GM12892 (cell line): Measurements from ENCODE around the gene ARHGAP22.

Source experiments
- DNase-seq: peaks from one replicate; pipeline ENCODE4 v3.0.0; 2011; ENCODE audit not compliant: insufficient read length
- FAIRE-seq: peaks from 2 replicates; lab custom pipeline; 2011; peaks lifted over from hg19 to GRCh38; lab: Jason Lieb, UNC
- POLR2A ChIP-seq: IDR thresholded peaks from 2 replicates; pipeline ENCODE4 v1.6.1; 2011; ENCODE audit warnings: low read depth, low read length, control low read depth
- POLR2AphosphoS5 ChIP-seq: IDR thresholded peaks from 2 replicates; pipeline ENCODE4 v1.6.1; 2011; ENCODE audit warnings: low read depth, low read length, control low read depth
- TAF1 ChIP-seq: IDR thresholded peaks from 2 replicates; pipeline ENCODE4 v1.6.1; 2011; ENCODE audit warnings: low read depth, mild to moderate bottlenecking, control low read depth, low read length, borderline replicate concordance

Gene ARHGAP22

DNA sequence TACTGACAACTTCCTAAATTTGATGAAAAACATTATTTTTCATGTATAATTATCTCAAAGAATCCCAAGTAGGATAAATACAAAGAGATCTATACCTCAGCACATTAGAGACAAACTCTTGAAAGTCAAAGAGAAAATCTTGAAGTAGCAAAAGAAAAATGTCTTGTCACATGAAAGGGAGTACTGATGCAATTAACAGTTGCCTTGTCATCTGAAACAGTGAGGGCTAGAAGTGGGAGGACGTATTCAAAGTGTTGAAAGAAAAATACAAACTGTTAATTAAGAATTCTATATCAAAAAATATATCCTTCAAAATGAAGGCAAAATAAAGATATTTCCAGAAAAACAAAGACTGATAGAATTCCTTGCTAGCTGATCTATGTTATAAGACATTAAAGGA, 35.5 kb upstream of the ARHGAP22 start:
- FAIRE-seq, result no peak
- no peak for TF ChIP-seq POLR2A
- TF ChIP-seq POLR2AphosphoS5, result no peak
- no peak for TF ChIP-seq TAF1
- no peak for DNase-seq

DNA sequence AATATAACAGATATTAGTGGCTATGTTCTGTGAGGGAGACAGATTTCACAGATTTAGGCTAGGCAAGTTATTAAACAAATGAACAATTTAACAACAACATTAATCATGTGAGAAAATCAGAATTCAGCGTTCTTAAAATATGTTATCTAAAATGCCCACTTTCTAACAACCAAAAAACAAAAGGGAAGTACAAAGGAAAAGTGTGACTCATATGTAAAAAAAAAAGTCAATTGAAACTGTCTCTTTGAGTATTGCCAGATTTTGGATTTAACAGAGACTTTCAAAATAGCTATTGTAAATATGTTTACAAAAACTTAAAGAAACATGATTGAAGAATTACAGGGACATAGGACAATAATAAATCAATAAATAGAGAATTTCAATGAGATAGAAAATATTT, 34.8 kb upstream of the ARHGAP22 start:
- TF ChIP-seq POLR2AphosphoS5 (no peak), POLR2A (no peak), TAF1 (no peak)
- FAIRE-seq (no peak), DNase-seq (no peak)

DNA sequence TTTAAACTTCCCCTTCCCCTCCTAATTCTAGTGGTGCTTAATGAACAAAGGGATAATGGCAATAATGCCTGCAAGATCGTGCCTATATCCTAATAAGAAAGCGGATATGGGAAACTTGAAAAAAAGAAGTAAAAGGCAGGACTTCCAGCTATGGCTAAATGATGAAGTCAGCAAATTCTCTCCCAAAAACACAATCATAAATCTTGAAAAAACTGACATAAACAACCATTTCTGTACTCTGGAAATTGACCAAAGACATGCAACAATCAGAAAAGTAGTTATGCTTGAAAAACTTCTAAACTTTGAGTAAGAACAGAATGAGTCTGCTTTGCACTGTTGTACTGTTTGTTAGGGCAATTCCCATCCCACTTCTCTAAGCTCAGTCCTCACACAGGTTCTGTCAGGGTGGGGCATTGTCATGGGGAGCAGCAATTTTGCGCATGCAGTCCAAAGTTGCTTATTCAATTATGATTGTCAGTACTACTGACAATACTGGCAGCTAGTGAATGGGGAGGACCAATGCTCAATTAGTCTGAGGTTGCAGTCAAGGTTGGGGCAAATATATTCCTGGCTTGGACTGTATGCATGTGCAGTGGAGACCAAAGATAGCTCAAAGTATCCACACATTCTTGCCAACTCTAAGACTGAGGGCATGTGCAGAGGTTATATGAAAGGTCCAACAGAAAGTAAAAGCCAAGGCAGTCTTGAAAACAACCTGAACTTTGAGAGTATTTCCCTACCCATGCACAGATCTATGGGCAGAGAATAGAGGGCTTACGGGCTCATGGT, 34.1 kb upstream of the ARHGAP22 start:
- no peak for TF ChIP-seq POLR2A
- no peak for TF ChIP-seq TAF1
- TF ChIP-seq POLR2AphosphoS5, result no peak
- no peak for DNase-seq
- no peak for FAIRE-seq

DNA sequence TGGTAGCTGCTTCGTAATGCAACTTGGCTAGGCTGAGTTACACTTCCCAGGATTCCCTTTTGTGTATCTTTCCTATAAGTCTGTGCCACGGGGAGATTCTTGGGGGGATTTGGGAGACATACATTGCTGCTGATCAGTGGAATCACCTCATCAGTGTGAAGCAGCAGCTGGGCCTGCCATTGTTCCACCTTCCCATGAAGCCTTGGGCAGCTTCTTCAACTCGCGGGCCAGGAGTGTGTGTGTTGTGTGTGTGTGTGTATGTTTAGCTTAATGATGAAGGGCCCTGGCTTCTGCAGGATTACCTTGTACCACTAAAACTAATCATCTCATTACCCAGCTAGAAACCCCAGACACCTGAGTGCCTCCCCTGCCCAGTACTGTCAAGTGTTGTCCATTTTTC, 33.3 kb upstream of the ARHGAP22 start:
- TF ChIP-seq POLR2AphosphoS5 (no peak), POLR2A (no peak), TAF1 (no peak)
- FAIRE-seq, result no peak
- no peak for DNase-seq

DNA sequence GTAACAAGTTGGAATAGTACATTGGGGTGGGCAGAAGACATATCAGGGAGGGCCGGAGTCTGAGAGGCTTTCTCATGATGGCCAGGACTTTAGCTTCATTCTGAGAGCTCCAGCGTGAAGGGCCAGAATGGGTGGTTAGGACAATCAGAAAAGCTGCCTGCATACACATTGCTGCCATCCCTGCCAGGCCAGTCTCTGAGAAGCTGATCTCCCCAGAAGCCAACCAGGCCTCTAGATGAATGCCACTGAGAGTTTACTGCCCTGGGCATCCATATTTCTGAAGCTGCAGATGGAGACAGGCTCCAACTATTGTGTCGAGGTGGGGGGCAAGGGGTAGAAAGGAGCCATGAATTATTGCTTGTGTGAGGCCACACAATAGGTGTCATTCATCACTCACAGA, 32.0 kb upstream of the ARHGAP22 start:
- TF ChIP-seq TAF1 (no peak), POLR2AphosphoS5 (no peak), POLR2A (no peak)
- FAIRE-seq (no peak), DNase-seq (no peak)

DNA sequence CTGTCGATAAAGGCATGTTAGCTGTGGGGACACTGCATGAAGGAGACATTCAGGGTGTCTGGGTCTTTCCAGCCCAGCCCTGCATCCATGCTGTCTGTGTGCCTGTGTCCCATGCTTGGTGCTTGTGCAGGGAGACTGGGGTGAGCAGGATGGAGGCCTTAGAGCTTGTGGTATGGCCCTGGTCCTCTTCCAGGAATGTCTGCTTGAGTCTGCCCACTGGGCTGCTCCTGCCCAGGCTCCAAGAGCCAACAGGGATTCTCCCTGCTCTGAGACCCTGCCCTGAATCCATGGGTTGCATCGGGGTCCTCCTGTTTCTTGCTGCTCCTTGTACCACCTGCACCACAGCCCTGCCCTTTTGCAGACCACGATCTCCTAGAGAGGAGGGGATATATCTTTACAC, 31.4 kb upstream of the ARHGAP22 start:
- DNase-seq, result no peak

DNA sequence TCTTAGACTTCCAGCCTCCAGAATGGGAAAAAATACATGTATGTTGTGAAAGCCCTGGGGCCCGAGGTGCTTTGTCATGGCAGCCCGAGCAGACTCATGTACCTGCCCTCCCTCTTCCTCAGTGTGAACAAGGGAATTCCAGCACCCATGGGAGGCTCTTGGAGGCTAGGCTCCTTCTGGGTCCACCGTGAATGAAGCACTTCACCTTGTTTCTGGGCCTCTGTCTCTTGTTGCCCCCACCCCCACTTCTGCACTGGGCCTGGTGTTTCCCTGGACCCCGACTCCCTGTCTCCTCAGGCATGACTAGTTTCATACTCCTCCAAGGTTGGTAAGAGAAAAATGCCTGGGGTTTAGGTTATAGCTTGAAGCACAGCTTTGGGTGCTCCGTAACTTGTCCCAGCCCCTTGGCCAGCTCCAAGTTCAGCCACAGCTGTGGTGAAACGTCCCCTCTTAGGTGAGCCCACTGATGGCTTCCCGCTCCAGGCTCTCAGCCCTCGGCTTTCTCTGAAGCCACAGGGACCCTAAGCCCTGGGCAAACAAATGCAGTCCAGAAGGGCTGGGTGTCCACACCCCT, 30.2 kb upstream of the ARHGAP22 start:
- DNase-seq (no peak), FAIRE-seq (no peak)
- TF ChIP-seq POLR2AphosphoS5, result no peak
- no peak for TF ChIP-seq TAF1
- TF ChIP-seq POLR2A, result no peak

More for the DNA sequence above, 31.4 kb upstream of the ARHGAP22 start:
- no peak for FAIRE-seq
- TF ChIP-seq TAF1, result no peak
- TF ChIP-seq POLR2AphosphoS5, result no peak
- no peak for TF ChIP-seq POLR2A

DNA sequence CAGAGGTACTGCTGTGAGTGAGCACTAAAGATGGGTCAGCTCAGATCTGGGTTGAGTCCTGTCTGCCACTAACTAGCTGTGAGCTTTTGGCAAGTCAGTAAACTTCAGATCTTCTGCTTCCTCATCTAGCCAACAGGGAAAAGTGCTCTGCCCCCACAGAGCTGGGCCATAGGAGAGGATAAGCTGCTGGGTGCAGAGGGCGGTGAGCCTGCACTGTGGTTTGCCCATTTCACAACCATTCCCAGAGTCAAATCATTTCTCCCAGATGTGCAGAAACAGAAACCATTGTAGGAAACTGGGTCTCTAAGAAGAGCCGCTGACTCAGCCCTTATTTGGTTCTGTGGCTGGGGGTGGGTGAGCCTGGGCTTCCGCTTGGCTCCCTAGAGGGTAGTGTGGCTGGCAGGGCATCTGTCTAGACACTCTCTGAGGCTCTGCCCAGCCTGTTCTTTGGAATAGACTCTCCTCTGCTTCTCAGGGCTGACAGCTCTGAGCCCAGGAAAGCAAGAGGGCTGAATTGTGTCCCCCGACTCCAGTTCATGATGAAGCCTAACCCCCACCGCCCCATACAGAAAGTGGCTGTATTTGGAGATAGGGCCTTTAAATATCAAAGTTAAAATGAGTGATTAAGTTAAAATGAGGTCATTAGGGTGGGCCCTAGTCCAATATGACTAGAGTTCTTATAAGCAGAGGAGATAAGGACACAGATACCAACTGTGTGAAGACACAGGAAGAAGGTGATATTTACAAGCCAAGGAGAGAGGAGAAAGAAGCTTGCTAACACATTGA, 29.5 kb upstream of the ARHGAP22 start:
- no peak for TF ChIP-seq POLR2AphosphoS5
- no peak for TF ChIP-seq POLR2A
- no peak for TF ChIP-seq TAF1
- FAIRE-seq, result peak; percentile 92
- no peak for DNase-seq

DNA sequence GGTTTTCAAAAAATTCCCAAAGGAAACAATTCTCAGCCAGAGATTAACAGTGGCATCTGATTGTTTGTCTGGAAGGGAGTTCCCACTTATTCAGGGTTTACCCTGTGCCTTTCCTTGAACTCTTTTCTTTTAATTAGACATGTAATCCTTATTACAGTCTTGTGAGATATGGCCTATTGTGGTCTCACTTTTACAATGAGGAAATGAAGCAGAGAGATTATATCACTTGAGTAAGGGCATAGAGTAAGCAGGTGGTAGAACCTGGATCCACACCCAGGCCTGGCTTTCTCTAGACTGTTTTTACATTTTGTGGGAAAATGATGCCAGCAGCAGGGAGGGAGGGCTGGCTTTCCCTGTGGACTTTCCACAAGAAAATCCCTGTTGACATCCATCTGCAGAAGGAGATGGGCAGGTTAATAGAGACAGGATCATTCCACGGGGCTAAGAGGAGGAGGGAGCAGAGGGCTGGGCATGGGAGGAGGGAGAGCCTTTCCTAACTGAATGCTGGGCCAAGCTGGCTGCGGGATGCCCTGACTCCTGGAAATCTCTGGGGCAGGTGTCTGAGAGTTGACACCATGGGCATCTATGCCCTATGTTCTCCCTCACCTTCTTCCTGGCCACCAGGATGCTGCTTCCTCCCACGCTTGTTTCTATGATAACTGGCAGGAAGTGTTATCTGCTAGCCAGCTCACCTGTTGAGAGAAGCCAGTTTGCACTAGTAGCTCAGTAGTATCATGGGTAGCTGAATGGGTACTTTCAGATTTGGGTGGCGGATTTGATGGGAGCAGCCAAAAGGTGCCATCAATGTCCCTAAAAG, 28.7 kb upstream of the ARHGAP22 start:
- TF ChIP-seq TAF1 (no peak), POLR2A (no peak), POLR2AphosphoS5 (no peak)
- DNase-seq, result no peak
- no peak for FAIRE-seq

DNA sequence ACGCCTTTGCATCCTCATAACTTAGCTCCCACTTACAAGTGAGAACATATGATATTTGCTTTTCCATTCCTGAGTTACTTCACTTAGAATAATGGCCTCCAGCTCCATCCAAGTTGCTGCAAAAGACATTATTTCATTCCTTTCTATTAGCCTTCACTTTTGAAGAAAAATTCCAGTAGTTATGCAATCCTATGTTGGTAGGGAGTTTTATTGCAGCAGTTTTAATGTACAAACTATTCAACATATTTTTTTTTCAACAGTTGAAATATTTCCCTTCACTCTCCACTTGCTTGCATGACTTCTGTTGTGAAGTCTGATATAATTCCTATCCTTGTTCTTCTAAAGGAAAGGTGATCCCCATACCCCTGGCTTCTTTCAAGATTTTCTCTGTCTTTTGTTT, 27.3 kb upstream of the ARHGAP22 start:
- no peak for TF ChIP-seq TAF1
- no peak for TF ChIP-seq POLR2A
- TF ChIP-seq POLR2AphosphoS5, result no peak
- DNase-seq (no peak), FAIRE-seq (no peak)
